Inflammatory macrophage (primary cell): Measurements from ENCODE around the gene BAIAP2.

Experiments used
- DNase-seq, 2 donors: peaks; one replicate each; pipeline ENCODE4 v3.0.0-alpha.2; 2020 to 2022
- total RNA-seq, 18 experiments: gene quantifications; one replicate each; lab custom pipeline; 2026; ENCODE audit warnings: mixed read lengths in 6 of 18, inconsistent platforms in 2 of 18; lab: John Stamatoyannopoulos, UW

Gene BAIAP2, protein sequence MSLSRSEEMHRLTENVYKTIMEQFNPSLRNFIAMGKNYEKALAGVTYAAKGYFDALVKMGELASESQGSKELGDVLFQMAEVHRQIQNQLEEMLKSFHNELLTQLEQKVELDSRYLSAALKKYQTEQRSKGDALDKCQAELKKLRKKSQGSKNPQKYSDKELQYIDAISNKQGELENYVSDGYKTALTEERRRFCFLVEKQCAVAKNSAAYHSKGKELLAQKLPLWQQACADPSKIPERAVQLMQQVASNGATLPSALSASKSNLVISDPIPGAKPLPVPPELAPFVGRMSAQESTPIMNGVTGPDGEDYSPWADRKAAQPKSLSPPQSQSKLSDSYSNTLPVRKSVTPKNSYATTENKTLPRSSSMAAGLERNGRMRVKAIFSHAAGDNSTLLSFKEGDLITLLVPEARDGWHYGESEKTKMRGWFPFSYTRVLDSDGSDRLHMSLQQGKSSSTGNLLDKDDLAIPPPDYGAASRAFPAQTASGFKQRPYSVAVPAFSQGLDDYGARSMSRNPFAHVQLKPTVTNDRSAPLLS
- total RNA-seq, result 4.0 to 80.9 (median 33.0) reads per million in 18 experiments

DNA sequence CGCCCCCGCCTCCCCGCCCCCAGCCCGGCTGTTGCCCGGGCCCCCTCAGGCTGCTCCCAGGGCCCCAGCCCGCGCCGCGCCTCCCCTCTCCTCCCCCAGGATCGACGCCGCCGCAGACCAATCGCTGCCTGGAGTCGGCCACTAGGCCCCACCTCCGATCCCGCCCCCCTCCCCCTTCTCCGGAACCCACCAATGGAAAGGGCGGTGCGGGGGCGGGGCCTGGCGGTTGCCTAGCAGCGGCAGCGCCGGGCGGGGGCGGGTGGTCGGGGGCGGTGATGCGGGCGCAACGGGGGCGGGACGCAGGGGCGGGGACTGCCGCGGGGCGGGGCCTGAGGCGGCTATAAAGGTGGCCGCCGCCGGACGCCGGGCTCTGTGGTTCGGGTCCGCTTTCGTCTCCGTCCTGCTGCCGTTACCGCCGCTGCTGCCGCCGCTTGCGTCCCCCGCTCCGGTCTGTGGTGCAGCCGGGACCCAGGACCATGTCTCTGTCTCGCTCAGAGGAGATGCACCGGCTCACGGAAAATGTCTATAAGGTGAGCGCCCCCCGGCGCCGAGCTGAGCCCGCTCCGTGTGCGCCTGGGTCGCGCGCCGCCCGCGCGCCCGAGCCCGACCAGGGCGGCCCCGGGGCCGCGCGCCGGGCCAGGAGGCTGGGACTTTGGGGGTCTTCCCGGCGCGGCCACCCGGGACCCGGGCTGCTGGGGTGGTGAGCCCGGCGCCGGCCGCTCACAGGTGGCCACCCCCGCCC lies at the start of gene BAIAP2:
TSS of gene BAIAP2 (plus strand) at position 373 of the 742 bp plus-strand sequence. CDS start at position 477, 104 bp downstream.
- peak; percentile 94 to 96 for DNase-seq

DNA sequence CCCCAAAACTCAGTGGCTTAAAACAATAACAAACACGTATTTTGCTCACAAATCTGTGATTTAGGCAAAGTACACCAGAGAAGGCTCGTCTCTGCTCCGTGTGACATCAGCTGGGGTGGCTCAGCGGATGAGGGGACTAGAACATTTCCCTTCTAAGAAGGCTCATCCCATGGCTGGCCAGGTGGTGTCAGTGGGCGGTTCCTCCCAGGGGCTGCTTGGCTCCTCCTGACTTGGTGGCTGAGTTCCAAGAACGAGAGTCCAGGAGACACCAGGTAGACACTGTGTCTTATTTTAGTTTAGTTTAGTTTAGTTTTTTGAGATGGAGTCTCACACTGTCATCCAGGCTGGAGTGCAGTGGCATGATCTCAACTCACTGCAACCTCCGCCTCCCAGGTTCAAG lies 48.9 kb upstream of the BAIAP2 start:
- no peak for DNase-seq

DNA sequence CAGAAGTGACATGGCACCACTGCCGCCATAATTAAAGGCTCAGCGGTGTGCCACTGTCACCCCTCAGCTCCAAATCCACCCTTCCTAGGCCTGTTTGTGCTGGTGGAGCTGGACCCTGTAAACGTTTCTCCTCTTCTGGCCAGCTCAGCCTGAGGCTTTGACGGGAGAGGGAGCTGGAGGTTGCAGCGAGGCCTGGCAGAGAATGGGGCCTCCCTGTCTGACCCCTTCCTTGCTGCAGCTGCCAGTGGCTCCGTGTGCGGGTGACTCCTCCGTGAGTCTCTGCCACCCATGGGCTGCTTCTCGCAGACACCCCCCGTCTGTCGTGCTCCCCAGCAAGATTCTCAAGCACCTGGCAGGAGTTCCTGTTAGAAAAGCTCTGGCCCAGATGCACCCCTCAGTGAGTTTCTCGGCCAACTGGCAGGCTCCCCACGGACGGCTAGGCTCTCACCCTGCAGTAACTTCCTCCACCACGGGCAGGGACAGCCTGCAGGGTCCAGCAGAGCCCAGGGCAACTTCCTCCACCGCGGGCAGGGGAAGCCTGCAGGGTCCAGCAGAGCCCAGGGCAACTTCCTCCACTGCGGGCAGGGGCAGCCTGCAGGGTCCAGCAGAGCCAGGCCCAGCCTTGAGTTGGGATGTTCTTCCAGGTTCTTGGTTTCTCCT lies 48.0 kb upstream of the BAIAP2 start:
- DNase-seq, result peak; percentile 63 to 77

DNA sequence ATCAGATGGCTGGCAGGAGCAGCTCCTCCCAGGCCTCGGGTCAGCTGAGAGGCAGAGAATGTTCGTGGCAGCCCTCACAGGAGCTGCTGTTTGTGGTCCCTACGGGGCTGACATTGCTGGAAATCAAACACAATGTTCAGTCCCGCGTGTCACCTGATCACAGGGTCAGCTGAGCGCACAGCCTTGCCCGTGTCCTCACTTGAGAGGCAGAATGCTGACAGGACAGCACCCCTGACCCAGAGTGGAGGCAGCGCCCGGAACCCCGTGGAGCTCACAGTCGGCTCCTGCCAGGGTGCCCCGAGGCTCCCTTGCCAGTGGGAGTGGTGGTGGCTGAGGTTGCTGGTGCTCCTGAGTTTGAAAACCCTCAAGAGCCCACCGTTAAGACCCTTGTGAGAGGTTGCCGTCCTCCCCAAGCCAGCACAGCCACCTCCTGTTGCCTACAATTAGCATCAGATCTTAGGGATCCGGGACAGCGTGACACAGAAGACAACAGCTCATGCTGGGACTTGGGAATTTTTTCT lies 47.0 kb upstream of the BAIAP2 start:
- DNase-seq, result no peak

DNA sequence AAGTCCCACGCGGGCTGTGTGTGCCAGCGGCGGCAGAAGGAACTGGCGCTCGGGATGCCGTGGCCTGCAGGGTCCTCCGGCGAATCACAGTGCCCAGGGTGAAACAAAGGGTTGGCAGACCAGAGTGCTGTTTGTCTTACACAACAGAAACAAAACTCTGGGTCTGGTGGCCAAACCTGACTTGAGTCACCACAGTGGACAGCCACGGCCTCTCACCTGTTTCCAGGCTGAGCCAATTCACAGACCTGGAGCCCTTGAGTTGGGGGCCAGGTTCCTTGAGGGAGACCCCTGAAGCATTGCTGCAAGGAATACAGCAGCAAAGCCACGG lies 45.4 kb upstream of the BAIAP2 start:
- DNase-seq, result no peak

DNA sequence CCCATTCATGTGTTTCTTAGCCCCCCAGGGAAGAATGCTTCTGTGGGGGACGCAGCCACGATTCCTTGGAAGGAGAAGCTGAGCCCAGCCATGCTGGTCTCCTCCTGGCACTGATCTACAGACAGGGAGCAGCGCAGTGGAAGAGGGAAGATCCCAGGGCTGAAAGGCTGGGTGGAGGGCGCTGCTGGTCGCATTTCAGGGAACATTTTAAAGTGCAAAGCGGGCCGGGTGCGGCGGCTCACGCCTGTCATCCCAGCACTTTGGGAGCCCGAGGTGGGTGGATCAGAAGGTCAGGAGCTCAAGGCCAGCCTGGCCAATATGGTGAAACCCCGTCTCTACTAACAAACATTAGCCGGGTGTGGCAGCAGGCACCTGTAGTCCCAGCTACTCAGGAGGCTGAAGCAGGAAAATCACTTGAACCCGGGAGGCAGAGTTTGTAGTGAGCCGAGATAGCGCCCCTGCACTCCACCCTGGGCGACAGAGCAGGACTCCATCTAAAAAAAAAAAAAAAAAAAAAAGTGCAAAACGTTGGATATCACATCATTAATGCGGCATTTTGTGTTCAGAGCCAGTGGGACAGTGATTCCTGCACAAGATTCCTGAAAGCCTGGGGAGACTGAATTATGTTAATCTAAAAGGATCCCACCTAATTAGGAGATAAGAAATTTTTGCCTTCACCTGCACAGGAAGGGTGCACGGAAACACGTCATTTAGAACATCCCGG lies 43.9 kb upstream of the BAIAP2 start:
- DNase-seq, result no peak

DNA sequence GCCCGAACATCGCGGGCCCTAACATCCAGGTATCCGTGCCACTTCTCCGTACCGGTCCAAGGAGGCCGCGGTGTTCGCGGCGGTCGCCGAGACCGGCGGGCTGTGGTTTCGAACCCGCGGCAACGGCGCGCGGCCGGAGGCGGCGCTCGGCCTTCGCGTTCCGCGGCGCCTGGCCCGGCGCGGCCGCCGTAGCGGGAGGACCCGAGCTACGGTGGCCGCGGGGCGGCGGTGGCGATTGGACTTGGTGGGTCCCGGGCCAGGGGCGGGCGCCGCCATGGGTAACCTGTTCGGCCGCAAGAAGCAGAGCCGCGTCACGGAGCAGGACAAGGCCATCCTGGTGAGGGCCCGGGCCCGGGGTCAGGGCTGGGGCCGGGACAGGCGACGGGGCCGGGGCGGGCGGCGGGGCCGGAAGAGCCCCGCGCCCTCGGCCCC lies 43.3 kb upstream of the BAIAP2 start, which contains the start of gene CHMP6:
TSS of gene CHMP6 (plus strand) at position 197 of the 432 bp plus-strand sequence. CDS start at position 275, 78 bp downstream.
- peak; percentile 71 to 85 for DNase-seq

DNA sequence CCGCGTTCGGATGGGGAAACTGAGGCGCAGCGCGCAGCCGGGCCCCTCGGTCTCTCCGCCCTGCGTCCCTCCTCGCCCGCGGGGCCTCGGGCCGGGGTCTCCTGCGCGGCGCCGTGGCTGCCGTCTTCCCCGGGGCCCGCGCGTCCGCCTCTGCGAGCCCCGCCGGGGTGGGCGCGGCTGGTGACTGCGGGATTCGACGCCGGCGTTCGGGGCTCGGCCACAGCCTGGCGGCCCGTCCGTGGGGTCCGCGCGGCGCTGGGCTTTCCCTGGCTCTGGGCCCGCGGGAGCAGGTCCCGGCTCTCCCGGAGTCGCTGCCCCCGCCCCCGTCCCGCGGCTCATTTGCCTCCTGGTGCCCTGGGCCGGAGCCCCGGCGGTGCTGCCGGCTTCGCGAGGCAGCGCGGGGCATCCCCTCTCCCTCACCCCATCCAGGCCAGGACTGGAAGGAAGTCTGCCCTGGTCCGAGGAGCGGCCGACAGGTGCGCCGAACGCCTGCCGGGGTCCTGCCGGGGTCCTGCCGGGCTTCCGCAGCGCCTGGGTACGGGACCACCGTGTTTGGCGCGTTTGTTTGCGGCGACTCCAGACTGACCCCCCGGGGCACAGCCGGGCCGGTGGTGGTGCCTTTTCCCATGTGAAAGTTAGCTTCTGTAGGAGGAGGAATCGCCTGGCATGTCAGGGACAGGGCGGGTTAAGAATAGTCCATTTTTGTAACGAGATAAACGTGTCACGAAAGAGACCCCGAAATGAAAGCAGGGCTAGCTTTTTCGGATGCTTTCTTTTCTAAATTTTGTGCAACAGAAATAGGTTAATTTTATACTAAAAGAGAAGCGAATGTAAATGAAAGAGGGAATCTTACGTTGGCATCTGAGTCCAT lies 42.6 kb upstream of the BAIAP2 start:
- DNase-seq, result no peak

DNA sequence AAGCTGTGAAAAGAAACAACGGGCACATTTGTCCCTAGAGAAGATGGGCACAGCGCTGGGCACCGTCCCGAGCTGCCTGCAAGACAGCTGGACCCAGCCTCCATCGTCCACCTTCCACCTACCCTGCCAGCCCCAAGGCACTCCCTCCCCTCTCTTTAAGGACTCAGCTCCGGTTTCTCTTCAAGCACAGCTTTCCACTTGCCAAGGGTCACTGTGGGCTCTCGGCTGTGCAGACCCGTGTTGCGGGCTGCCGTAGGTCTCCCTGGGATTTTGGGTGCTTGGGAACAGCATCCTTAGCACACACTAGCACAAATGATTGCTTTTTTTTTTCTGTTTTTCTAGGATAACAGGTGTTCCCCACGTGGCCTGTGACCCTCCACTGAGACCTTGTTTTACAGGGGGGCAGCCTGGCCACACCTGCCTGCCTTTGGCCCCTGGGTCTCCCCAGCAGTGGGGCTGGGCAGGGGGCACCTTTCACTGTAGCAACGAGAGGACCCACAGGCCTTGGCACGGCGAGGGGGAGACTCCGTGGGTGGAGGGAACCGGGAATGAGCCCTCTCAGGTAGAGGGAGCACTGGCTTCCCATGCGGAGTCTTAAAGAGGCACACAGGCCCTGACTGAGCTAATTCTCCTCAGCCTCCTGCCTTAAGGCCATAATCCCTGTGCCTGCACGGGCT lies 41.9 kb upstream of the BAIAP2 start:
- no peak for DNase-seq

DNA sequence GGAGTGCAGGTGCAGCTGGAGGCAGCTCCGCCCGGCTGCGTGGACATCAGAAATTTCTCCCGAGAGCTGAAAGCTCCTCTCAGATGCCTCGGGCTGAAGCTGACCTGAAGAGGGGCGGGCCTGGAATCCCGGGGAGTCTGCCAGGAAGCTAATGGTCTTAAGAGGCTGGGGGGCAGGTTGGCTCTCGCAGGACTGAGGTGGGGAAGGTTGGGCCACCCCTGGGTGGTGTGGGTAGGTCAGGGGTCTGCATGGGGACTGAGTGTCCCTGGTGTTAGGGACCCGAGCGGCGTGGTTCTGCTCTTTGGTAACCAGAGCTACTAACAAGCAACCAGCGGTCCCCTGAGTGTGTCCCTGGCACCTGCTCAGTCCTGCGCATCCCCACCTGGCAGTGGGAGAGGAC lies 39.8 kb upstream of the BAIAP2 start:
- DNase-seq, result no peak

DNA sequence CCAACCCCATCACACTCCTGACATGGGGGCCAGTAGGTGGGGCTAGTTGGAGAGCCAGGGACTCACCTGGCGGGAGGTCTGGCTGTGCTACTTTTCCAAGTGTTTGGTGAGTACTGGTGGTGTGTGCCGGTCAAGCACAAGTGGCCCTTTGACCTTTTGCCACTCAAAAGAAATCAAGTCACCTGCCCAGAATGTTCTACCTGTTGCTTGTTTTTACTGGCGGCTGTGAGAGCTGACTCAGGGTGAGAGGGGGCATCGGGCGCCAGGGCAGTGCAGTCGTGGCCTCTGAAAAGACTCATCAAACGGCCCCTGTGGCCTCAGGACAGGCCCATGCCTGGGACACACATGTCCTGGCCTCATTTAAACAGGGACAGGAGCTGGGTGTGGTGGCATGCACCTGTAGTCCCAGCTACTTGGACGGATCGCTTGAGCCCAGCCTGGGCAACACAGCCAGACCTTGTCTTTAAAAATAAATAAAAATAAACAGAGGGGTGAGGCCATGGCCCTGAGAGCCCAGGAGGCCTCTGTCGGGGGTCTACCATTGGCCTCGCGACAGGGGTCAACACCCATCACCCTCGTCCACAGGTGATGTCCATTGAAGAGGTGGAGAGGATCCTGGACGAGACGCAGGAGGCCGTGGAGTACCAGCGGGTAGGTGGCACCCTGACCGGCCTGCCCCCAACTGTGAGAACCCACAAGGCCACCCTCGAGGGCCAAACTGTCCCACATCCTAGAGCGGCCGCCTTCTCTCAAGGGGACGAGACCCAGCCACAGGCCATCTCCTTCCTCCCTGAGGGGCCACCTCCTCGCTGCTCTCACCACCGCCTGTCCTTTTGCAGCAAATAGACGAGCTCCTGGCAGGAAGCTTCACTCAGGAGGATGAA lies 38.3 kb upstream of the BAIAP2 start:
- DNase-seq, result no peak

DNA sequence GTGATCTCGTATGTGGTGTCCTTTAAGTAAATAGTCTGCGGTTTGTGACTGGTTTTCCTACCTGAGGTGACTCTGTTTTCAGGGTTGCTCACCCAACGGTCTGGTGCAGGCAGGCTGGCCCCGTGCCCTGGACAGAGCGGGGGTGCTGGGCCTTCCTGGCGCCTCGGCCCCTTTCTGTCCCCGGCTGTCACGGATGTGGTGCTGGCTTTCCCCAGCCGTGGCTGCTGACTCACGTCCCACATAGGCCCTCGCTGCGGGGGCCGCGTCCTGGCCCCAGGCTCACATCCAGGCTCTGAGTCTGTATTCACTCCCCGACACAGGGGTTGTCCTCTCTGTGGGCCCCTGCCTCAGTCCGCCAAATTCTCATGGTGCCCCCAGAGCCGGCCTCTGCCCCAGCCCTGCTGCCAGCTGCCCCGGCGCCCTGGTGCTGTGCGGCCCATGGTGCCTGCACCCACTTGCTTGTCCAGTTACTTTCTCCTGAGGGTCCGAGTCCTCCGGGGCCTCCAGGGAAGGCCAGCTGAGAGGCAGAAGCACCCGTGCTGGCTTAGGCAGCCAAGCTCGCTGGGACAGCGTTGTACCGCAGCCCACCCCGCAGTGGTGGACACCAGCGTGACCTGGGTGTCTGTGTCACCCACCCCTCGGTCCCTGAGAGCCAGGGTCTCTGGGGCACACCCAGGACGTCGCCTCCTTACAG lies 37.4 kb upstream of the BAIAP2 start:
- DNase-seq, result no peak

DNA sequence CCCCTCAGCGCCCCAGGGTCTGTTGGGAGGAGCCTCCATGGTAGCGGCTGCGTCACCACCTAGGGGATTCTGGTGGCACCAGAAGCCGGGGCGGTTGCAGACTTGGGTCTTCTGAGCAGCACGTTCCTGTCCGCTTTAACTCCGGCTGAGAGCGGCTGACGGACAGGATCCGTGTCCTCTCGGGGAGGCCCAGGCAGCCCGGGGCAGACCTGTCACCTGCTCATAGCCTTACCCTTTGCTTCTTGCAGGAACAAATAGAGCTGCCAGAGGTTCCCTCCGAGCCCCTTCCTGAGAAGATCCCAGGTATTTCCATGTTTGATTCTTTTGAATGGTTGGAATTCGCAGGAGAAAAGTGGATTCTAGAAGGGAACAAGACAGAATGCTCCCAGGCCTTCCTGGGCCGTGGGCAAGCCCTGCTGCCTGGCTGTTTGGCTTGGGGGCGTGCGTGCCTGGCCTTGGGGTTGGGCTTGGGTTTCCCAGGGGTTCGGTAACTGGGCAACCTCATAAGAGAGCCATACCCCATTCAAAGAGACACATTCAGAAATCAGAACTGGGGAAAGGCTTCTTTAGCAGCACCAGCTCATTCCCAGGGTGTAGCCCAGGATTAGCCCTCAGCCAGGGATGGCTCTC lies 36.7 kb upstream of the BAIAP2 start:
- DNase-seq, result no peak

DNA sequence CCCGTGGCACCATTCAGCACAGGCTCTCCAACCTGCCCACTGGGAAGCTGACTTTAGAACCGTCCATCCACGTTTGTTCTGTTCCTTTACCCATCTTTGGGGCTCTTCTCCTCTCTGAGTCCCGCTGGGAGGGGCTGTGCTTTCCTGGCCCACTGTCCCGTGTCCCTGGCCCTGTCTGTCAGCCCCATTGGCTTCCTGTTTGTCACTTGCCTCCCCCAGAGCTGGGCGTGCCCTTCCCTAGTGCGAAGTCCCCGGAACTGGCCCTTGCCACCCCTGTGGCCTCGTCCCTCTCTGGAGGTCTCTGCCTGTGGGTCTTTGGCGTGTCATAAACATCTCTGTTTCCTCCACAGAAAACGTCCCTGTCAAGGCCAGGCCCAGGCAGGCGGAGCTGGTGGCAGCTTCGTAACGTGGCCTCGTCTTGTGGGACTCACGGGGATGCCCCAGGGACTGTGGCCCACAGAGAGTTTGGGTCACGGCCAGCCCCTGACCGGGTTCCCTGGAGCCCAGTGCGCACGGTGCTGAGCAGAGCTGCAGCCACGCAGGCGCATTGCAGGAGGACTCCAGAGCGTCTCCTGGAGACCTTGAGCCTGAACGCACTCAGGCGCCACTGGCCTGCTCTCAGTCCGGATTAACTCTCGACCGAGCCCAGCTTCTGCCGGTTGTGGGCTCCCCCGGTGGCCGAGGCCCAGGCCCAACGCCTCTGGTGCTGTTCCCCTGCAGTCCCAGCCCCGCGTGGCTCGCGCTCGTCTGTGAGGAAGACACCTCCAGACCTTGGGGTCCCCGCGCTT lies 36.0 kb upstream of the BAIAP2 start:
- DNase-seq, result no peak

DNA sequence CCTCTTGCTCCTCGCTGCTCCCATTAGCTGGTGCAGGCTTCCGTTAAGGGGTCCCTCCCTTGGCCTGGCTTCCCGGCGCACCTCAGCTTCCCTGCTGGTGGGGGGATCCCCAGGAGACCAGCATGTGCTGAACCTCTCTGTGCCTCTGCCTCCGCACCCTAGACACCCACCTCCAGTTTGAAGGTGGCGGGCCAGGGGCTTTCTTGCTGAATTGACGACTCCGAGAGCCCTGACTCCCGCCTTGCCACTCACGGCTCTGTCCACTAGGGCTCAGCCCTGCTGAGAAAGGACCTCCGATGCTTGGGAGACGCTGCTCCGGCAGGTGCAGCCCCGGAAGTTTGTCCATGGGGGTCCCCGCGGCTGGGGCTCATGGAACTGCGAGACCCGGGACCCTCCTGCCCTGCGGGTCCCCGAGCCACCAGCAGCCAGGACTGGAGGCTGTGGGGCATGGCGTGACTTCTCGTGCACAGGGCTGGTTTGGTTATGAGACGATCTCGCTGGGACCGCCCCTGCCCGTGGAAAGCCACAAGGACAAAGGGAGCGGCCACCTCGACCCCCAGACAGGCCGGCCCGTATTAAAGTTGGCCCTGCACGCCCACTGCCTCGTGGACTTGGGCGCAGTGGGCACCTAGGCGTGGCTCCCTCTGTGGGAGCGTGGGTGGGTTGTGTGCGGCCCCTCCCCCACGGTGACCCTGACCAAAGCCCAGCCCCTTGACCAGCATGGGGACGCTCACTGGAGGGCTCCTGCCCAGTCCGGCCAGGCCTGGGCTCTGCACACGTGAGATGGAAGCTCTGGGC lies 35.2 kb upstream of the BAIAP2 start:
- no peak for DNase-seq

DNA sequence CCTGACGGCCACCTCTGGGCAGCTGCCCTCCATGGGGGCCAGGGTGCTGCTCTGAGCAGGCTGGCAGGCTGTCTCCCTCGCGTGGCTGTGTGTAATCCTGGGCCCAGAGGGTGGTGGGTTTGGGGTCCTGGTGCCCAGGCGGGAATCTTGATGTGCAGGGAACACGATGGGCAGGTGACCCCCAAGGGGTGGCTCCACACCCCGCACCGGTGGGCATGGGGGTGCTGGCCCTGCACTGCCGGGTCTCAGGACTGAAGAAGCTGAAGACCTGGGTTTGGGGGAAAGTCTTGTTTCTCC lies 34.7 kb upstream of the BAIAP2 start:
- no peak for DNase-seq
